Keratinocyte (primary cell): ENCODE data around the gene PNPLA2.

ENCODE experiments used
- CTCF ChIP-seq, 3 experiments: IDR thresholded peaks in 1 of 3; conservative IDR thresholded peaks in 1 of 3; optimal IDR thresholded peaks in 1 of 3; 2 replicates in 2 of 3; 3 replicates in 1 of 3; pipeline versions ENCODE3 to v1.5.1; 2011; ENCODE audit warnings: low read length in 3 of 3, mild to moderate bottlenecking in 3 of 3, moderate library complexity in 2 of 3, control low read depth in 1 of 3, inconsistent platforms in 1 of 3; ENCODE audit not compliant: insufficient read depth in 2 of 3; ENCODE audit errors: extremely low read depth in 1 of 3
- EZH2 ChIP-seq: IDR thresholded peaks from one replicate; pipeline ENCODE4 v1.6.1; 2012; ENCODE audit warnings: inconsistent platforms, mild to moderate bottlenecking, low read length, moderate library complexity

GRCh38 chr11:859394-860131, 40.8 kb downstream of the PNPLA2 start:
- no peak for TF ChIP-seq CTCF (optimal IDR thresholded peaks at IDR 0.05 in 1 of 3, IDR thresholded peaks at IDR 0.05 in 1 of 3, conservative IDR thresholded peaks at IDR 0.05 in 1 of 3; ENCODE audit: extremely low read depth in 1 of 3, insufficient read depth in 2 of 3, low read length in 3 of 3)
- TF ChIP-seq EZH2: no peak
